Transverse colon (tissue), 3 donors: ENCODE results near the gene CENPH.

Source experiments
- CTCF ChIP-seq, 5 experiments: fragments of 200-600 bp in 3 of 5; fragments of 450-650 bp in 2 of 5; sonication (generic) in 3 of 5; IDR thresholded peaks; 1 replicate in 2 of 5; 2 replicates in 3 of 5; pipeline ENCODE4 v1.5.1; 2016 to 2017; ENCODE audit warnings: antibody characterized with exemption in 5 of 5, inconsistent platforms in 3 of 5, mild to moderate bottlenecking in 2 of 5, moderate library complexity in 1 of 5
- EP300 ChIP-seq: sonication (generic); formaldehyde crosslinking; IDR thresholded peaks from one replicate; pipeline ENCODE4 v1.6.1; 2017; ENCODE audit warnings: antibody characterized with exemption, low read depth

- TF ChIP-seq CTCF (IDR thresholded peaks at IDR 0.05): no peak
- no peak for TF ChIP-seq EP300
Measured at GRCh38 chr5:69170969-69171368, 18.4 kb upstream of the CENPH start.
